Erythroblast (primary cell): ENCODE data around the gene APOBEC4.

Experiments
- DNase-seq, 2 experiments: peaks; one replicate each; lab custom pipeline; 2025; lab: John Stamatoyannopoulos, UW
- GATA1 ChIP-seq: IDR thresholded peaks from 2 replicates; pipeline ENCODE4 v1.6.1; 2011; ENCODE audit warnings: low read depth, mild to moderate bottlenecking, control low read depth, low read length, moderate library complexity
- POLR2A ChIP-seq: IDR thresholded peaks from 2 replicates; pipeline ENCODE4 v1.6.1; 2011; ENCODE audit warnings: mild to moderate bottlenecking, low read length

APOBEC4 gene

DNA sequence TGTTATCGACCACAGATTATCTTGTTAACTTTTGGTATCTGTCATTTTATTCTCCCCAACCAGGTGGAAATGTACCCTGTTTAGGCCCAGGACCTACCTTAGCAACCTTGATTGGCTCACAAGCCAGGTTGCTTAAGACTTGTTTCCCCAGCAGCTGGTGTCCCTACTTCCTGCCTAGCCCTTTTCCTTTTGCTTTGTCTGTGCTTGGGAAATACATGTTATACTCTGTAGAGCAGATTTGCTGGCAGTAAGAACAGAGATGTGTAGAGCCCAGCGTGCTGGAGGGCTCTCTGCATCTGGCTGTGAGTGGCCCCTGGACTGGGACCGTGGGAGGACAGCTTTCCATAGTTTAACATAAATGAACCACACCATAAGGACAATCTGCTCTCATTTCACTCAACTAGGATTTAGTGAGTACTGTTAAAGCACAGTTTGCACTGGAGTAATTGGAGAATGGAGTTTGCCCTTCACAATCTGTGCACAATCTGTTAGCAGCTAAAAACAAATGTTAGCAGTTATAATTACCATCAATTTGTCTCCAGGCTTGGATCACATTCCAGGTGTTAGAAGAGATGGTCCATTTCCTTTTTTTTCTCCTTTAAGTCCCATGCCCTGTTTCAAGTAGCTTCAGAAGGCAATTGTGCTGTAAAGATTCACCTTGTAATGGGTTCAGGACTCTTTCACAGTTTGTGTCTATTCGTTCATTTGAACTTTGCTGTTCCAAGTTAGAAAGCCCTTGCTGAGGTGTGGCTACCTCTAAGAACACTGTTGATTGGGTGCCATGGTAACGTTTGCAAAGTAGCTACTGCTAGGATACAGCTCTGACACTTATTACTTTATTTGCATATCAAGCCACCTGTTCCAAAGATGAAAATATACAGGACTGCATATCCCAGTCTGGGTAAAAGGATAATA is at the start of gene APOBEC4:
APOBEC4 (minus strand) TSS at position 770 of the 915 bp plus-strand sequence. CDS start 4,535 bp downstream, outside the sequence.
- no peak for TF ChIP-seq GATA1
- no peak for TF ChIP-seq POLR2A
- no peak for DNase-seq

GRCh38 chr1:183702813-183703198 is 49.7 kb upstream of the APOBEC4 start:
- TF ChIP-seq GATA1 (no peak), POLR2A (no peak)
- DNase-seq: no peak

DNA sequence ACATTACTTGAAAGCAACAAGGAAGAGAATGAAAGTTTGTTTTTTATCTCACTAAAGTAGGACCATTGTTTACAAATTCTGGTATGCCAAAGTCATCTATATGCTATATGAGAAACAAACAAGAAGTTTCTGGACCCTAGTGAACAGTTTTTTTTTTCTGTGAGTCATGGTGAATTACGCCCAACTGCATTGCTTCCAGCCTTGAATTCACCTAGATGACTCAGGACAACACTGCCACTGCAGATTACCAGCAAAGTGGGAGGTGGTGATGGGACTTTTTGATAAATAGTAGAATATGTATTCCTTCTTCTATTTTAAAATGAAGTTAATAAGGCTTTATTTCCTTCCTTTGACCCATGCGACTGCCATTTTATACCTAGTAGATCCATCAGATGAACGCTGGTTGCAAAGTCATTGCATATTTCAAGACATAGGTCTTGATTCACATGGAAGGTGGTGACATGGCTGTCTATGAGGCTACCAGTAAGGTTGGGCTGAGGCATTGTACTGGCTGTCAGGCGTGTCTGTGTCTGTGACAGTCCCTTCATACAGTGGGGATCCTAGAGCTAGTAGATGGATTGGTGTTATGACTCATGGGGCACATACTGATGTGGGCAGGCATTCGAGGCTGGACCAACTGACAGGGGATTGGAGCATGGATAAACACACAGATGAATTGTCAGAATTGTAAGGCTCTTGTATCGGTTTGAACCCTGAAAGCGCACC is 49.1 kb upstream of the APOBEC4 start:
- TF ChIP-seq GATA1: no peak
- TF ChIP-seq POLR2A: no peak
- DNase-seq: no peak

DNA sequence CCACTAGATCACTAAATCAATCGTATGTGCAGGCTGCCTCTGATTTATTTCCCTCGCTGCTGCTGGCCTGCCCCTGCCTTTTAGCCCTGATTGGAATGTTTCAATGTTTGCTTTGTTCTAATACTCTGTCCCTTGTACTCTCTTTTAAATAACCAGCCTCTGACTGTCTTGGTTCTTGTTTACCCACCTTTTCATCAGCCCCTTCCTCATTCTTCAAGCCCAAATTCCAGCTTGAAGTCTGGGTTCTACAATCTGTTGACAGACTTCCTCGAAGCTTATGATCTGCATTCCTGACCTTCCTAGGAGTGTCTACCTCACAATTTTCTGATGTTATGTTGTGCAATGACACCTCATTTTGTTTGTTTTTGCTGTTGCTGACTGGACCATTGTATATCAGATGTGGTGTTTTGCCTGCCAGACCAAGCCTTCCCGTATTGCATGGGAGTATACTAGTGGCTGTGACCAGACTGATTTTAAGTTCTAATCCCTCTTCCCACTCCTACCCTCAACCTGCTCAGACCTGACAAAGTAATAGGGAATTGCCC is 46.6 kb upstream of the APOBEC4 start:
- no peak for DNase-seq
- no peak for TF ChIP-seq POLR2A

GRCh38 chr1:183697814-183698590 is 44.9 kb upstream of the APOBEC4 start:
- TF ChIP-seq GATA1: no peak
- no peak for TF ChIP-seq POLR2A
- no peak for DNase-seq

DNA sequence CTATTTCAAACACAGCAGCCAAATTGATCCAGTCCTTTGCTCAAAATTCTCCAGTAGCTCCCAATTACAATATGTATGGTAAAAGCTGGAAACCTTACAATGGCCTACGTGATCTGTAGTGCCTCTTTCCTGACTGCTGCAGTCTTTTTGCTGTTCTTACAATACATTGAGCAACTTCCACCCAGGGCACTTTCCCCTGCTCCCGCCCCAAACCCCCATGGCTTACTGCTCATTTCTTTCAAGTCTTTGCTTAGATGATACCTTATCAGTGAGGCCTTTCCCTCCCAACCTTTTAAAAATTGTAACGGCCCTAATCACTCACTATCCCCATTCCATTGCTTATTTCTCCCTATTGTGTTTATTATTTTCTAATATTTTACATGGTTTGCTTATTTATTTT is 43.9 kb upstream of the APOBEC4 start:
- DNase-seq: no peak
- no peak for TF ChIP-seq GATA1
- no peak for TF ChIP-seq POLR2A

- no peak for TF ChIP-seq GATA1
- TF ChIP-seq POLR2A: no peak
- DNase-seq: no peak
These were observed 41.6 kb upstream of the APOBEC4 start for GRCh38 chr1:183694755-183695154.

GRCh38 chr1:183694066-183694465 is 41.0 kb upstream of the APOBEC4 start:
- no peak for DNase-seq
- TF ChIP-seq POLR2A (no peak), GATA1 (no peak)

GRCh38 chr1:183693521-183693920 is 40.4 kb upstream of the APOBEC4 start:
- no peak for DNase-seq
- TF ChIP-seq GATA1 (no peak), POLR2A (no peak)

DNA sequence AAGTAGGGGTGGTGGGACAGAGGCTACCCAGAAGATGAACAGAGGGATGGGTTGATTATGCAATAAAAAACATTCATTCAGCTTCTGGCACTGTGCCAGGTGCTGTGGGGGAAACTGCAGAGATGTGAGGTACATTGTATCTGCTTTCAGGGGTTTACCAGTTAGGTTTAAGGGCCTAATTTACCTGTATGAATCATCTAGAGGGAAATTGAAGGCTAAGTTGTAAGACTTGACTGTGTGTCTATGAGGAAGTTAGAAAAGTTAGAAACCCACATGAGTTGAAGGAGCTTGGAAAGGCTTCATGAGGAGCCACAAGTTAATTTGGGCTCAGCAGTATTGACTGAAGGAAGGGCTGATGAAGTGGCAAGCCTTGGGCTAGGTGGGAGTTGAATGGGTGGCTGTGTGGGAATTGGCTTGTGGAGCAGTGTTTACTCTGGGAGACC is 36.7 kb upstream of the APOBEC4 start:
- TF ChIP-seq POLR2A: no peak
- no peak for TF ChIP-seq GATA1
- DNase-seq: peak in 1 of 2 experiments; percentile 4

DNA sequence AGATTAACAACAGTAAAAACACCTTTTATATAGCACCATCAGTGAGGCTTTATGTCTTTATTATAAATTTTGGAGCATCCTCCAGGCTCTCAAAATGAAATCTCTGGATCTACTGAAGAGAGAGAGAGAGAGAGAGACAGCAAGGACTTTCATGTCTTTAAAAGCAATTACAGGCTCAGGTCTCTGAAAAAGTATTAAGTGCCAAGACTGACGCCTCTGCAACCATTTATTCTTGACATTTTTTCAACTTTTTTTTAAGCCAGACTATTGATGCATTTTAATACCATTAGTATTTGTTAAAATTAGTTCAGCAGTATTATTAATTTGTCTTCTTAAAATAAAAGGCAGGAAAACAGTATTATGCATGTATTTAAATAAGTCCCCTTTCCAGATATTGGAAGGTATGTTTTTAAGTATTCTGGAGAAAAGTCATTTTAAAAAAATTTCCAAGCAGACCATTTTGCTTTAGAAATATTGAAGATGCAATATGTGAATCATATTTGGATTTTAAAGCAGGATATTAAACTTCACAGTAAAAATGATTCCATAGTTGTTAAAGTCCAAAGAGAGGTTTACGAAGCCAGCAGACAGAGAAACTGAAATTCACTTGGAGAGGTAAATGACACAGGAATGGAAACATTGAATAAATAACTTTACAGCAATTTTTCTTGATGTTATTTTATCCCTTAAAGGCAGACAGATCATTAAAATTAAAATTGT is 35.4 kb upstream of the APOBEC4 start:
- TF ChIP-seq GATA1: no peak
- no peak for TF ChIP-seq POLR2A
- DNase-seq: no peak

GRCh38 chr1:183687546-183688304 is 34.6 kb upstream of the APOBEC4 start:
- no peak for DNase-seq
- TF ChIP-seq GATA1 (no peak), POLR2A (no peak)
